ENCODE measurements around the gene TNFAIP8L1.

TNFAIP8L1 gene

GRCh38 chr19:4600082-4600481 is 39.2 kb upstream of the TNFAIP8L1 start:
- TF ChIP-seq, protein P1, sequence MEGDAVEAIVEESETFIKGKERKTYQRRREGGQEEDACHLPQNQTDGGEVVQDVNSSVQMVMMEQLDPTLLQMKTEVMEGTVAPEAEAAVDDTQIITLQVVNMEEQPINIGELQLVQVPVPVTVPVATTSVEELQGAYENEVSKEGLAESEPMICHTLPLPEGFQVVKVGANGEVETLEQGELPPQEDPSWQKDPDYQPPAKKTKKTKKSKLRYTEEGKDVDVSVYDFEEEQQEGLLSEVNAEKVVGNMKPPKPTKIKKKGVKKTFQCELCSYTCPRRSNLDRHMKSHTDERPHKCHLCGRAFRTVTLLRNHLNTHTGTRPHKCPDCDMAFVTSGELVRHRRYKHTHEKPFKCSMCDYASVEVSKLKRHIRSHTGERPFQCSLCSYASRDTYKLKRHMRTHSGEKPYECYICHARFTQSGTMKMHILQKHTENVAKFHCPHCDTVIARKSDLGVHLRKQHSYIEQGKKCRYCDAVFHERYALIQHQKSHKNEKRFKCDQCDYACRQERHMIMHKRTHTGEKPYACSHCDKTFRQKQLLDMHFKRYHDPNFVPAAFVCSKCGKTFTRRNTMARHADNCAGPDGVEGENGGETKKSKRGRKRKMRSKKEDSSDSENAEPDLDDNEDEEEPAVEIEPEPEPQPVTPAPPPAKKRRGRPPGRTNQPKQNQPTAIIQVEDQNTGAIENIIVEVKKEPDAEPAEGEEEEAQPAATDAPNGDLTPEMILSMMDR (IDR thresholded peaks at IDR 0.05; ENCODE audit: low read depth, low read length, missing control alignments), result no peak
- no peak for DNase-seq (ENCODE audit: low read depth)
- H3K4me3 ChIP-seq (ENCODE audit: low read depth, low read length), result no peak overlapping the region
- in situ Hi-C loops (cut with HindIII; ENCODE audit: low sequenced_read_pairs), result no loop called here

DNA sequence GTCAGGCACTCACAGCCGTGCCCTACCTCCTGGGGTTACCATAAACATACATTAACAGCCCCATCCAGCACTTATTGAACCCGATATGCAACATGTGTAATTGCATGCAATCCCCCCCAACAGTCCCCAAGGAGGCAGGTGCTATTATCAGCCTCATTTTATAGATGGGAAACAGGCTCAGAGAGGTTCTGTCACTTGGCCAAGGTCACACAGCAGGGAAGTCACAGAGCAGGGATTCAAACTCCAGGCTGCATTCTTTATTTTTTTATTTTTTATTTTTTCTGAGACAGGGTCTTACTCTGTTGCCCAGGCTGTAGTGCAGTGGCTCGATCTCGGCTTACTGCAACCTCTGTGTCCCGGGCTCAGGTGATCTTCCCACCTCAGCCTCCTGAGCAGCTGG is 38.4 kb upstream of the TNFAIP8L1 start:
- no peak for DNase-seq (ENCODE audit: low read depth)
- TF ChIP-seq, protein P1 (IDR thresholded peaks at IDR 0.05; ENCODE audit: low read depth, low read length, missing control alignments), result no peak
- H3K4me3 ChIP-seq (ENCODE audit: low read depth, low read length), result no peak overlapping the region
- in situ Hi-C loops (cut with HindIII; ENCODE audit: low sequenced_read_pairs), result no loop called here

- in situ Hi-C loops (cut with HindIII; ENCODE audit: low sequenced_read_pairs), result no loop called here
- TF ChIP-seq, protein P1 (IDR thresholded peaks at IDR 0.05; ENCODE audit: low read depth, low read length, missing control alignments), result no peak
- no peak for DNase-seq (ENCODE audit: low read depth)
- no peak overlapping the region for H3K4me3 ChIP-seq (ENCODE audit: low read depth, low read length)
Measured at GRCh38 chr19:4602173-4602788, 37.0 kb upstream of the TNFAIP8L1 start.

DNA sequence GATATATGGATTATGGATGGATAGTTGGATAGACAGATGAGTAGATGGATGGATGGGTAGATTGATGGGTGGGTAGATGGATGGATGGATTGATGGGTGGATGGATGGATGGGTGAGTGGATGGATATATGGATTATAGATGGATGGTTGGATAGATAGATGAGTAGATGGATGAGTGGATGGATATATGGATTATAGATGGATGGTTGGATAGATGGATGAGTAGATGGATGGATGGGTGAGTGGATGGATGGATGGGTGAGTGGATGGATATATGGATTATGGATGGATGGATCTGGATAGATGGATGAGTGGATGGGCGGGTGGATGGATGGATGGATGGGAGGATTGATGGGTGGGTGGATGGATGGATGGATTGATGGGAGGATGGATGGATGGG is 36.4 kb upstream of the TNFAIP8L1 start:
- in situ Hi-C loops (cut with HindIII; ENCODE audit: low sequenced_read_pairs), result no loop called here

DNA sequence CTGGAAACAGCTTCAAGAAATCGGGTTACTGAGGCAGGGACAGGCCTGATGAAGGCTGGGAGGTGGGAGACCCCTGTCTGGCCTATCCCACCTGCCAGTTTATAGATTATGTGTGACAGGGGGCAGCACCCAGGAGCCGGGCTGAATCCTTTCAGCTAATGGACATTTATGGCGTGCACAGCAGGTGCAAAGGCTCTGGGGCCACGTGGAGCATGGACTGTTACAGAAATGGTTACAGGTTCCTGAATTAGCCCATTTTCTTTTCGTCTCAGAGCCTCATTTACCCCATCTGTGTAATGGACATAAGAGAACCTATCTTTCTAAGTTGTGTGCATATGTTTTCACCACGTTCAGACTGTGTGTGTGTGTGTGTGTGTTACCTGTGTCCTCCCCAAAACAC is 34.4 kb upstream of the TNFAIP8L1 start:
- TF ChIP-seq, protein P1 (IDR thresholded peaks at IDR 0.05; ENCODE audit: low read depth, low read length, missing control alignments), result no peak
- in situ Hi-C loops (cut with HindIII; ENCODE audit: low sequenced_read_pairs), result no loop called here
- no peak for DNase-seq (ENCODE audit: low read depth)
- H3K4me3 ChIP-seq (ENCODE audit: low read depth, low read length), result no peak overlapping the region

More for the DNA sequence above, 36.4 kb upstream of the TNFAIP8L1 start:
- H3K4me3 ChIP-seq (ENCODE audit: low read depth, low read length), result no peak overlapping the region
- no peak for DNase-seq (ENCODE audit: low read depth)
- TF ChIP-seq, protein P1 (IDR thresholded peaks at IDR 0.05; ENCODE audit: low read depth, low read length, missing control alignments), result no peak

GRCh38 chr19:4606181-4606580 is 33.1 kb upstream of the TNFAIP8L1 start:
- TF ChIP-seq, protein P1 (IDR thresholded peaks at IDR 0.05; ENCODE audit: low read depth, low read length, missing control alignments), result no peak
- DNase-seq (ENCODE audit: low read depth), result no peak
- H3K4me3 ChIP-seq (ENCODE audit: low read depth, low read length), result no peak overlapping the region
- in situ Hi-C loops (cut with HindIII; ENCODE audit: low sequenced_read_pairs), result no loop called here
